ENCODE data around the gene DAB2IP. TPM values are rescaled to one million over a fixed set of nuclear protein-coding genes. Genes with fewer than 3 reads are reported as not detected.

DAB2IP gene
- total RNA-seq, 1 experiment from 2014 or later = 17.0 TPM

DNA sequence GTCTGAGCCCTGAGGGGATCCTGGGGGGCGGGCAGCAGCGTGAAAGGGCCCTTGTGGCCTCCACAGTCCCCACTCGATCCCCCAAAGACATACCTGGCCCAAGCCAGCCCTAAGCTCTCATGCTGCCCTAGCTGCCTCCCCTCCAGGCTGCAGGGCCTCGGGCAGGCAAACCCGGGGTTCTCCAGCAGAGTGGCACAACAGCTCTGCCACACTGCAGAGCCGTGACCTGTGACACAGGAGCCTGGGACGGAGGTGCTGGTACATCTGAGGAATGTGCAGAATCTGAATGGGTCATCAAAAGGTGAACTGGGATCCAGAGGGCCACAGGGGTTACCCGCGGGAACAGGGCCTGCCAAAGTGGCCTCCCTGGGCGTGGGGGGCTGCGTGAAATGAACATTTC, 163.2 kb downstream of the DAB2IP start:
- Mint-ChIP-seq H3K36me3 (ENCODE audit: insufficient read depth, unreplicated experiment) (no peaks in the 10 kb centered on the region), H3K27me3 (ENCODE audit: insufficient read depth, unreplicated experiment) (no peaks in the 10 kb centered on the region), H3K4me1 (ENCODE audit: insufficient read depth, unreplicated experiment) (no peaks in the 10 kb centered on the region), H3K27ac (ENCODE audit: low read depth, unreplicated experiment) (no peak overlapping the region), H3K4me3 (ENCODE audit: unreplicated experiment) (no peak overlapping the region), H3K9me3 (ENCODE audit: unreplicated experiment) (no peaks in the 10 kb centered on the region)
- no peak for DNase-seq (ENCODE audit: unreplicated experiment)
- intact Hi-C loops (cut with micrococcal nuclease) = no loop called here
- CTCF ChIA-PET = interaction anchor here (0.8 kb wide), 1 partner anchor 173 kb away, joined by 3 read pairs; no protein-coding TSS in a partner anchor
- POLR2A ChIA-PET = no interaction called here
- no TSS peak for BruUV-seq (replicated peaks)
- TF ChIP-seq, protein P1, sequence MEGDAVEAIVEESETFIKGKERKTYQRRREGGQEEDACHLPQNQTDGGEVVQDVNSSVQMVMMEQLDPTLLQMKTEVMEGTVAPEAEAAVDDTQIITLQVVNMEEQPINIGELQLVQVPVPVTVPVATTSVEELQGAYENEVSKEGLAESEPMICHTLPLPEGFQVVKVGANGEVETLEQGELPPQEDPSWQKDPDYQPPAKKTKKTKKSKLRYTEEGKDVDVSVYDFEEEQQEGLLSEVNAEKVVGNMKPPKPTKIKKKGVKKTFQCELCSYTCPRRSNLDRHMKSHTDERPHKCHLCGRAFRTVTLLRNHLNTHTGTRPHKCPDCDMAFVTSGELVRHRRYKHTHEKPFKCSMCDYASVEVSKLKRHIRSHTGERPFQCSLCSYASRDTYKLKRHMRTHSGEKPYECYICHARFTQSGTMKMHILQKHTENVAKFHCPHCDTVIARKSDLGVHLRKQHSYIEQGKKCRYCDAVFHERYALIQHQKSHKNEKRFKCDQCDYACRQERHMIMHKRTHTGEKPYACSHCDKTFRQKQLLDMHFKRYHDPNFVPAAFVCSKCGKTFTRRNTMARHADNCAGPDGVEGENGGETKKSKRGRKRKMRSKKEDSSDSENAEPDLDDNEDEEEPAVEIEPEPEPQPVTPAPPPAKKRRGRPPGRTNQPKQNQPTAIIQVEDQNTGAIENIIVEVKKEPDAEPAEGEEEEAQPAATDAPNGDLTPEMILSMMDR (IDR thresholded peaks at IDR 0.05; ENCODE audit: unreplicated experiment) = no peak

DNA sequence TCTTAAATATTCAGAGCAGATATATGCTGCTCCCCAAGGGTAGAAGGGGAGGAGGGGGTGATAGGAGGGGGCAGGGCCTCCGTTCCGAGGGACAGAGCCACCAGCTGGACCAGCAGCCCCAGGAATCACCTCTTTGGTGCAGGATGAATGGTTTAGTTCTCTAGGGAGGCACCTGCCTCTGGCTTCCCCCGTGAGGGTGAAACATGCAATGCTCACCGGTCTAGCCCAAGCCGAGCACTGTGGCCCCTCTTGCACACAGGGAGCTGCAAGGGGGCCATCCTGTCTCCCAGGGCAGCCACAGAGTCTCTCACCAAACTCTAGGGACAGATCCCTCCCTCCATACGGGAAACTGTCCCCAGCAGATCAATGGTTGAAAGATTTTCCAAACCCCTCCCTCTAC, 163.7 kb downstream of the DAB2IP start:
- H3K9me3 Mint-ChIP-seq (ENCODE audit: unreplicated experiment) = no peaks in the 10 kb centered on the region
- POLR2A ChIA-PET = no interaction called here
- H3K36me3 Mint-ChIP-seq (ENCODE audit: insufficient read depth, unreplicated experiment) = no peaks in the 10 kb centered on the region
- H3K4me3 Mint-ChIP-seq (ENCODE audit: unreplicated experiment) = no peak overlapping the region
- H3K27me3 Mint-ChIP-seq (ENCODE audit: insufficient read depth, unreplicated experiment) = no peaks in the 10 kb centered on the region
- no peak overlapping the region for H3K27ac Mint-ChIP-seq (ENCODE audit: low read depth, unreplicated experiment)
- CTCF ChIA-PET = interaction anchor here (0.8 kb wide), 1 partner anchor 173 kb away, joined by 3 read pairs; no protein-coding TSS in a partner anchor
- TF ChIP-seq, protein P1 (IDR thresholded peaks at IDR 0.05; ENCODE audit: unreplicated experiment) = no peak
- H3K4me1 Mint-ChIP-seq (ENCODE audit: insufficient read depth, unreplicated experiment) = no peaks in the 10 kb centered on the region
- BruUV-seq (replicated peaks) = no TSS peak
- intact Hi-C loops (cut with micrococcal nuclease) = no loop called here
- no peak for DNase-seq (ENCODE audit: unreplicated experiment)

DNA sequence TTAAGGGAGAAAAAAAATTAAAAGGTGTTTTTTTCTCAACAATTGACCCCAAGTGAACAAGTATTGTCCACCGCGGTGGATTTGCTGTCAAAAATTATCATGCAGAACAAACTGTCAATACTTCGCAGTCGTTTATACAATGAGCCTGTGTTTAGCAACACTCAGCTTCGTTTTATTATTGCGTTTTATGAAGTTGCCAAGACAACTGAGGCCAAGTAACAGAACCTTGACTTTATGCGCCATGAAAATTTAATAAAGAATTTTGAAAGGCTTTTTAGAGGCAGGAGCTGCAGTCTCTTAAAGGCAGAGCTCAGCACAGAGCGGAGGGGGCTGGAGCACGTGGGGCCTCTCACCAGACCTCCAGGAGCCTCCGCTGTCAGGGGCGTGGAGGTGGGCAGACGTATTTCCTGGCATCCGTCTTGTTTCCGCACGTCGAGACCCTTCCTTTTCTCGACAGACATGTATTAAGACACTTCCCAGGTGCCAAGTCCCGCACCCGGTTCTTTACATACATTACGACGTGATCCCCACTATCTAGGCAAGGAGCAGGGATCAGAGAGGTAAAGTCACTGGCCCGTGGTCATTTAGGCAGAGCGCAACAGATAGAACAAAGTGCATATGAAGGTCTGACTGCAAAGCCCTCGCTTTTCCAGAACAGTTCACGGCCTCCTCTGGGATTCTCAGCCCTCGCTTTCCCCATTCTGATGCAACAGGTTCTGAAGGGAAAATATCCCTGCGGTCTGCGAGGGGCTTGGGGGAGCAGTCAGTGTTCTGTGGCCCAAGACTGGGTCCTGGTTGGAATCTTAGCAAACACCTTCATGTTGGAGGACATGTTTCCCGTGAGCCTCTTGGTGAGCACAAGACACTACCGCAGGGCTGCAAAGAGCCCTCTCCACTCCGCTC, 164.4 kb downstream of the DAB2IP start:
- no peaks in the 10 kb centered on the region for H3K36me3 Mint-ChIP-seq (ENCODE audit: insufficient read depth, unreplicated experiment)
- no peaks in the 10 kb centered on the region for H3K9me3 Mint-ChIP-seq (ENCODE audit: unreplicated experiment)
- BruUV-seq (replicated peaks) = no TSS peak
- intact Hi-C loops (cut with micrococcal nuclease) = no loop called here
- no peaks in the 10 kb centered on the region for H3K27me3 Mint-ChIP-seq (ENCODE audit: insufficient read depth, unreplicated experiment)
- no peak overlapping the region for H3K27ac Mint-ChIP-seq (ENCODE audit: low read depth, unreplicated experiment)
- ChIA-PET POLR2A (no interaction called here), CTCF (no interaction called here)
- DNase-seq (ENCODE audit: unreplicated experiment) = no peak
- TF ChIP-seq, protein P1 (IDR thresholded peaks at IDR 0.05; ENCODE audit: unreplicated experiment) = no peak
- H3K4me3 Mint-ChIP-seq (ENCODE audit: unreplicated experiment) = no peak overlapping the region
- no peaks in the 10 kb centered on the region for H3K4me1 Mint-ChIP-seq (ENCODE audit: insufficient read depth, unreplicated experiment)

- TF ChIP-seq, protein P1 (IDR thresholded peaks at IDR 0.05; ENCODE audit: unreplicated experiment) = no peak
- no peak overlapping the region for H3K27ac Mint-ChIP-seq (ENCODE audit: low read depth, unreplicated experiment)
- no peaks in the 10 kb centered on the region for H3K4me1 Mint-ChIP-seq (ENCODE audit: insufficient read depth, unreplicated experiment)
- H3K4me3 Mint-ChIP-seq (ENCODE audit: unreplicated experiment) = no peak overlapping the region
- H3K36me3 Mint-ChIP-seq (ENCODE audit: insufficient read depth, unreplicated experiment) = no peaks in the 10 kb centered on the region
- DNase-seq (ENCODE audit: unreplicated experiment) = no peak
- ChIA-PET CTCF (interaction anchor here (0.7 kb wide), 1 partner anchor 8 kb away, joined by 4 read pairs; no protein-coding TSS in a partner anchor), POLR2A (no interaction called here)
- no TSS peak for BruUV-seq (replicated peaks)
- H3K27me3 Mint-ChIP-seq (ENCODE audit: insufficient read depth, unreplicated experiment) = no peaks in the 10 kb centered on the region
- intact Hi-C loops (cut with micrococcal nuclease) = no loop called here
- no peaks in the 10 kb centered on the region for H3K9me3 Mint-ChIP-seq (ENCODE audit: unreplicated experiment)
Observed at GRCh38 chr9:121816449-121816817, 165.0 kb downstream of the DAB2IP start.
